ENCODE data around the gene ITPRIPL1.
A peak's percentile ranks its signal among the peaks of the same experiment; 100 is the strongest.

The ITPRIPL1 gene

GRCh38 chr2:96308248-96308647 is 16.9 kb upstream of the ITPRIPL1 start:
- Histone ChIP-seq H3K23ac (ENCODE audit: low read depth, low read length, poor library complexity) (no peak overlapping the region), H3K4me2 (ENCODE audit: insufficient read depth, low read length, poor library complexity, severe bottlenecking) (no peak overlapping the region), H3K36me3 (replicated peaks in 1 of 2; ENCODE audit: control insufficient read depth in 2 of 2, insufficient read depth in 2 of 2, low read length in 2 of 2) (peaks cover 2 to 14% of the 10 kb centered on the region in 2 donors), H3K18ac (ENCODE audit: low read length) (no peak overlapping the region), H2BK12ac (ENCODE audit: low read length) (no peak overlapping the region), H4K91ac (ENCODE audit: low read depth, low read length, poor library complexity) (no peak overlapping the region), H3K4ac (ENCODE audit: low read length) (no peak overlapping the region), H2AFZ (ENCODE audit: low read length) (no peak overlapping the region), H4K8ac (ENCODE audit: low read depth, low read length) (no peak overlapping the region), H3K14ac (ENCODE audit: low read length) (no peak overlapping the region), H3K27me3 (ENCODE audit: control insufficient read depth in 3 of 3, insufficient read depth in 3 of 3, low read depth in 1 of 3, low read length in 3 of 3) (no peaks in the 10 kb centered on the region), H3K79me1 (ENCODE audit: low read depth, low read length) (peaks cover 2% of the 10 kb centered on the region), H3K4me1 (ENCODE audit: control insufficient read depth in 2 of 2, insufficient read depth in 1 of 2, low read depth in 1 of 2, low read length in 2 of 2) (peaks cover 5 to 12% of the 10 kb centered on the region in 2 donors), H3K9me3 (replicated peaks in 1 of 2; ENCODE audit: control insufficient read depth in 2 of 2, insufficient read depth in 1 of 2, low read depth in 1 of 2, low read length in 2 of 2) (no peaks in the 10 kb centered on the region), H3K9ac (ENCODE audit: low read depth, low read length, poor library complexity) (no peak overlapping the region), H2BK15ac (ENCODE audit: low read length) (no peak overlapping the region), H2AK5ac (ENCODE audit: low read depth, low read length) (no peak overlapping the region), H3K4me3 (ENCODE audit: low read length in 2 of 2) (no peak overlapping the region), H2BK5ac (ENCODE audit: low read length) (no peak overlapping the region), H3K27ac (replicated peaks; ENCODE audit: low read length) (no peak overlapping the region), H2BK120ac (ENCODE audit: low read depth, low read length) (no peak overlapping the region)
- WGBS, 2 donors (ENCODE audit: extremely low coverage in 2 of 2, insufficient read length in 2 of 2, insufficient replicate concordance in 1 of 2) = no CpG with 5 or more reads among the region's 5 CpGs
- DNase-seq (ENCODE audit: low spot score) = no peak

- H3K4me2 ChIP-seq (ENCODE audit: insufficient read depth, low read length, poor library complexity, severe bottlenecking) = no peak overlapping the region
- no peak overlapping the region for H3K14ac ChIP-seq (ENCODE audit: low read length)
- H3K4me1 ChIP-seq (ENCODE audit: control insufficient read depth in 2 of 2, insufficient read depth in 1 of 2, low read depth in 1 of 2, low read length in 2 of 2) = peaks cover 4 to 13% of the 10 kb centered on the region in 2 donors
- no CpG with 5 or more reads among the region's 3 CpGs for WGBS, 2 donors (ENCODE audit: extremely low coverage in 2 of 2, insufficient read length in 2 of 2, insufficient replicate concordance in 1 of 2)
- H2AFZ ChIP-seq (ENCODE audit: low read length) = peak overlapping the region; percentile 80
- H3K4me3 ChIP-seq (ENCODE audit: low read length in 2 of 2) = no peak overlapping the region
- H3K23ac ChIP-seq (ENCODE audit: low read depth, low read length, poor library complexity) = no peak overlapping the region
- H4K8ac ChIP-seq (ENCODE audit: low read depth, low read length) = no peak overlapping the region
- DNase-seq (ENCODE audit: low spot score) = no peak
- H2BK15ac ChIP-seq (ENCODE audit: low read length) = no peak overlapping the region
- H2BK5ac ChIP-seq (ENCODE audit: low read length) = no peak overlapping the region
- H3K27ac ChIP-seq (replicated peaks; ENCODE audit: low read length) = no peak overlapping the region
- peaks cover 0 to 2% of the 10 kb centered on the region in 2 donors for H3K9me3 ChIP-seq (replicated peaks in 1 of 2; ENCODE audit: control insufficient read depth in 2 of 2, insufficient read depth in 1 of 2, low read depth in 1 of 2, low read length in 2 of 2)
- H3K18ac ChIP-seq (ENCODE audit: low read length) = no peak overlapping the region
- H2BK120ac ChIP-seq (ENCODE audit: low read depth, low read length) = no peak overlapping the region
- no peak overlapping the region for H4K91ac ChIP-seq (ENCODE audit: low read depth, low read length, poor library complexity)
- H3K36me3 ChIP-seq (replicated peaks in 1 of 2; ENCODE audit: control insufficient read depth in 2 of 2, insufficient read depth in 2 of 2, low read length in 2 of 2) = no peaks in the 10 kb centered on the region
- no peak overlapping the region for H2BK12ac ChIP-seq (ENCODE audit: low read length)
- H3K4ac ChIP-seq (ENCODE audit: low read length) = no peak overlapping the region
- H3K27me3 ChIP-seq (ENCODE audit: control insufficient read depth in 3 of 3, insufficient read depth in 3 of 3, low read depth in 1 of 3, low read length in 3 of 3) = no peaks in the 10 kb centered on the region
- H2AK5ac ChIP-seq (ENCODE audit: low read depth, low read length) = no peak overlapping the region
- H3K9ac ChIP-seq (ENCODE audit: low read depth, low read length, poor library complexity) = no peak overlapping the region
- H3K79me1 ChIP-seq (ENCODE audit: low read depth, low read length) = no peaks in the 10 kb centered on the region
Measured at GRCh38 chr2:96315005-96315399, 10.1 kb upstream of the ITPRIPL1 start.

GRCh38 chr2:96315400-96316071 is 9.6 kb upstream of the ITPRIPL1 start:
- DNase-seq (ENCODE audit: low spot score) = no peak

GRCh38 chr2:96316999-96317398 is 8.1 kb upstream of the ITPRIPL1 start:
- Histone ChIP-seq H2BK15ac (ENCODE audit: low read length) (no peak overlapping the region), H3K79me1 (ENCODE audit: low read depth, low read length) (no peaks in the 10 kb centered on the region), H3K4me3 (ENCODE audit: low read length in 2 of 2) (no peak overlapping the region), H2AFZ (ENCODE audit: low read length) (no peak overlapping the region), H2BK5ac (ENCODE audit: low read length) (no peak overlapping the region), H2BK120ac (ENCODE audit: low read depth, low read length) (no peak overlapping the region), H3K9ac (ENCODE audit: low read depth, low read length, poor library complexity) (no peak overlapping the region), H3K4me2 (ENCODE audit: insufficient read depth, low read length, poor library complexity, severe bottlenecking) (no peak overlapping the region), H3K27ac (replicated peaks; ENCODE audit: low read length) (no peak overlapping the region), H3K27me3 (ENCODE audit: control insufficient read depth in 3 of 3, insufficient read depth in 3 of 3, low read depth in 1 of 3, low read length in 3 of 3) (peaks cover 0 to 14% (median 0%) of the 10 kb centered on the region in 3 experiments), H3K18ac (ENCODE audit: low read length) (no peak overlapping the region), H3K14ac (ENCODE audit: low read length) (no peak overlapping the region), H2AK5ac (ENCODE audit: low read depth, low read length) (no peak overlapping the region), H4K91ac (ENCODE audit: low read depth, low read length, poor library complexity) (no peak overlapping the region), H3K9me3 (replicated peaks in 1 of 2; ENCODE audit: control insufficient read depth in 2 of 2, insufficient read depth in 1 of 2, low read depth in 1 of 2, low read length in 2 of 2) (peaks cover 0 to 2% of the 10 kb centered on the region in 2 donors), H3K4ac (ENCODE audit: low read length) (no peak overlapping the region), H3K4me1 (ENCODE audit: control insufficient read depth in 2 of 2, insufficient read depth in 1 of 2, low read depth in 1 of 2, low read length in 2 of 2) (peaks cover 8 to 17% of the 10 kb centered on the region in 2 donors), H3K36me3 (replicated peaks in 1 of 2; ENCODE audit: control insufficient read depth in 2 of 2, insufficient read depth in 2 of 2, low read length in 2 of 2) (no peaks in the 10 kb centered on the region), H4K8ac (ENCODE audit: low read depth, low read length) (no peak overlapping the region), H3K23ac (ENCODE audit: low read depth, low read length, poor library complexity) (no peak overlapping the region), H2BK12ac (ENCODE audit: low read length) (no peak overlapping the region)
- no peak for DNase-seq (ENCODE audit: low spot score)

More at GRCh38 chr2:96315400-96316071, 9.6 kb upstream of the ITPRIPL1 start:
- H3K4me3 ChIP-seq (ENCODE audit: low read length in 2 of 2) = peak overlapping the region in 1 of 2 donors; percentile 13
- H2AFZ ChIP-seq (ENCODE audit: low read length) = peak overlapping the region; percentile 80
- no peak overlapping the region for H3K9ac ChIP-seq (ENCODE audit: low read depth, low read length, poor library complexity)
- H3K27me3 ChIP-seq (ENCODE audit: control insufficient read depth in 3 of 3, insufficient read depth in 3 of 3, low read depth in 1 of 3, low read length in 3 of 3) = peaks cover 0 to 2% (median 0%) of the 10 kb centered on the region in 3 experiments
- H2AK5ac ChIP-seq (ENCODE audit: low read depth, low read length) = no peak overlapping the region
- H3K79me1 ChIP-seq (ENCODE audit: low read depth, low read length) = no peaks in the 10 kb centered on the region
- H2BK15ac ChIP-seq (ENCODE audit: low read length) = no peak overlapping the region
- H3K23ac ChIP-seq (ENCODE audit: low read depth, low read length, poor library complexity) = no peak overlapping the region
- H3K4ac ChIP-seq (ENCODE audit: low read length) = no peak overlapping the region
- no peak overlapping the region for H3K14ac ChIP-seq (ENCODE audit: low read length)
- no peak overlapping the region for H3K18ac ChIP-seq (ENCODE audit: low read length)
- no CpG with 5 or more reads among the region's 7 CpGs for WGBS, 2 donors (ENCODE audit: extremely low coverage in 2 of 2, insufficient read length in 2 of 2, insufficient replicate concordance in 1 of 2)
- H2BK120ac ChIP-seq (ENCODE audit: low read depth, low read length) = no peak overlapping the region
- H2BK5ac ChIP-seq (ENCODE audit: low read length) = no peak overlapping the region
- H2BK12ac ChIP-seq (ENCODE audit: low read length) = no peak overlapping the region
- peaks cover 0 to 2% of the 10 kb centered on the region in 2 donors for H3K9me3 ChIP-seq (replicated peaks in 1 of 2; ENCODE audit: control insufficient read depth in 2 of 2, insufficient read depth in 1 of 2, low read depth in 1 of 2, low read length in 2 of 2)
- H3K36me3 ChIP-seq (replicated peaks in 1 of 2; ENCODE audit: control insufficient read depth in 2 of 2, insufficient read depth in 2 of 2, low read length in 2 of 2) = no peaks in the 10 kb centered on the region
- peaks cover 4 to 15% of the 10 kb centered on the region in 2 donors for H3K4me1 ChIP-seq (ENCODE audit: control insufficient read depth in 2 of 2, insufficient read depth in 1 of 2, low read depth in 1 of 2, low read length in 2 of 2)
- no peak overlapping the region for H4K8ac ChIP-seq (ENCODE audit: low read depth, low read length)
- H4K91ac ChIP-seq (ENCODE audit: low read depth, low read length, poor library complexity) = no peak overlapping the region
- no peak overlapping the region for H3K4me2 ChIP-seq (ENCODE audit: insufficient read depth, low read length, poor library complexity, severe bottlenecking)
- peak overlapping the region; percentile 23 for H3K27ac ChIP-seq (replicated peaks; ENCODE audit: low read length)

All from neuronal stem cell (in vitro differentiated cells).